ENCODE results near the gene SPART.
A peak's percentile ranks its signal among the peaks of the same experiment; 100 is the strongest.
"Not testable (repeated sequence)": the region's sequence is repeated elsewhere in the genome, so short reads cannot be mapped to it uniquely, and the experiment has no call there.

SPART gene

GRCh38 chr13:36302289-36302688, 43.9 kb downstream of the SPART start:
- POLR2A ChIA-PET: no interaction called here
- TF ChIP-seq, protein P1, sequence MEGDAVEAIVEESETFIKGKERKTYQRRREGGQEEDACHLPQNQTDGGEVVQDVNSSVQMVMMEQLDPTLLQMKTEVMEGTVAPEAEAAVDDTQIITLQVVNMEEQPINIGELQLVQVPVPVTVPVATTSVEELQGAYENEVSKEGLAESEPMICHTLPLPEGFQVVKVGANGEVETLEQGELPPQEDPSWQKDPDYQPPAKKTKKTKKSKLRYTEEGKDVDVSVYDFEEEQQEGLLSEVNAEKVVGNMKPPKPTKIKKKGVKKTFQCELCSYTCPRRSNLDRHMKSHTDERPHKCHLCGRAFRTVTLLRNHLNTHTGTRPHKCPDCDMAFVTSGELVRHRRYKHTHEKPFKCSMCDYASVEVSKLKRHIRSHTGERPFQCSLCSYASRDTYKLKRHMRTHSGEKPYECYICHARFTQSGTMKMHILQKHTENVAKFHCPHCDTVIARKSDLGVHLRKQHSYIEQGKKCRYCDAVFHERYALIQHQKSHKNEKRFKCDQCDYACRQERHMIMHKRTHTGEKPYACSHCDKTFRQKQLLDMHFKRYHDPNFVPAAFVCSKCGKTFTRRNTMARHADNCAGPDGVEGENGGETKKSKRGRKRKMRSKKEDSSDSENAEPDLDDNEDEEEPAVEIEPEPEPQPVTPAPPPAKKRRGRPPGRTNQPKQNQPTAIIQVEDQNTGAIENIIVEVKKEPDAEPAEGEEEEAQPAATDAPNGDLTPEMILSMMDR (IDR thresholded peaks at IDR 0.05; ENCODE audit: control extremely low read depth, extremely low read depth, low read depth, missing control alignments): no peak
- CTCF ChIA-PET: interaction anchor here (0.7 to 2.5 kb wide), 6 partner anchors 10 to 45 kb away, joined by 3 to 7 read pairs (median 4); no protein-coding TSS in a partner anchor
- DNase-seq (ENCODE audit: extremely low spot score): no peak

- CTCF ChIA-PET: interaction anchor here (1.0 to 1.7 kb wide), 3 partner anchors 8 to 17 kb away, joined by 3 to 7 read pairs (median 5); no protein-coding TSS in a partner anchor
- DNase-seq (ENCODE audit: extremely low spot score); POLR2A ChIA-PET: not testable (repeated sequence)
Observed at GRCh38 chr13:36299469-36299868, 46.7 kb downstream of the SPART start.

- ChIA-PET POLR2A (no interaction called here), CTCF (interaction anchor here (1.0 to 2.2 kb wide), 4 partner anchors 9 to 49 kb away, joined by 3 to 7 read pairs (median 5); no protein-coding TSS in a partner anchor)
- DNase-seq (ENCODE audit: extremely low spot score): no peak
- TF ChIP-seq, protein P1 (IDR thresholded peaks at IDR 0.05; ENCODE audit: control extremely low read depth, extremely low read depth, low read depth, missing control alignments): no peak
Observed at GRCh38 chr13:36298535-36299068, 47.6 kb downstream of the SPART start.

DNA sequence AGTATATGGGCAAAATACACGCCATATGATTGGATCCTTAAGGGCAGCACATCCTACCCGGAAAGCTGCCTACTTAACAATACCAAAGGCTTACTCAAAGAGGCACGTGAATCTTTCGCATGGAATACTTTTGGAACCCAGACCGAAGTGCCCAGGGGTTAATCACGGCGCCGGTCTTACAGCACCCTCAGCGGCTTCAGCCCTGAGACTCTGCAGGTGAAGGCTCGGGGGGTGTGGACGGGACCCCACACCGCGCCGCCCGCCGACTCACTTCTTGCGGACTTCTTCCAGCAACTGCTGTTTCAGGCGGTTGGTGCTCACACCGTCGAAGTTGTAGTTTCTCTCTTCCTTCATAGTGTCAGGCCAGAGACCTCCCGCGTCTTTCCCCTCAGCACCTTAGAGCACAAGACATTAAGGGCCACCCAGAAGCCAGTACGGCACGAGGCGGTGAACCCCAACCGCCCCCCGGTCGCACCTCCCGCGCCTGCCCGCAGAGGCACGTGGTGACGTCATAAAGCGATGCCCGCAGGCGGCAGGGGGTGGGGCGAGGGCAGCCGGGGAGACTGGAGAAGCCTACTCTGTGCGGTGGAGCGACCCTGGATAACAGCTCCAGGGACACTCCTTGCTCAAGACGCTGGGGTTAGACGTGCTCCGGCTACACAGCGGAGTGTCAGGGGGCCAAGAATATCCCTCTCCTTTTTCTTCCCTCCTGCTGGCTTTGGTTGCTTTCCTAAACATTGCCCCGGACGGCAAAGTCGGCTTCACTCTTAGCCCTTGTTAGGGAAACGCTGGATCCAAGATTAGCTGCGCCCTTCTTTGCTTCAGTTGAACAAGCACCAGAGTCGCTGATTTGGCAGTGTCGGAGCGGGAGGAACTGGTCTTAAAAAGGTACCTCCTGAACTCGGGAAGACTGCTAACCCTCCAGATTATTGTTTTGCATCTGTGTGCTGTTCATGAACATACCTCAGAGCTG, 48.5 kb downstream of the SPART start, which contains the start of gene CCDC169:
TSS of gene CCDC169 (minus strand) at position 449 of the 973 bp plus-strand sequence. CDS start at position 354, 95 bp downstream.
- ChIA-PET POLR2A (no interaction called here), CTCF (interaction anchor here (1.0 to 2.2 kb wide), 3 partner anchors 10 to 49 kb away, joined by 3 to 7 read pairs (median 7); no protein-coding TSS in a partner anchor)
- TF ChIP-seq, protein P1 (IDR thresholded peaks at IDR 0.05; ENCODE audit: control extremely low read depth, extremely low read depth, low read depth, missing control alignments): no peak
- DNase-seq (ENCODE audit: extremely low spot score): peak; percentile 32

DNA sequence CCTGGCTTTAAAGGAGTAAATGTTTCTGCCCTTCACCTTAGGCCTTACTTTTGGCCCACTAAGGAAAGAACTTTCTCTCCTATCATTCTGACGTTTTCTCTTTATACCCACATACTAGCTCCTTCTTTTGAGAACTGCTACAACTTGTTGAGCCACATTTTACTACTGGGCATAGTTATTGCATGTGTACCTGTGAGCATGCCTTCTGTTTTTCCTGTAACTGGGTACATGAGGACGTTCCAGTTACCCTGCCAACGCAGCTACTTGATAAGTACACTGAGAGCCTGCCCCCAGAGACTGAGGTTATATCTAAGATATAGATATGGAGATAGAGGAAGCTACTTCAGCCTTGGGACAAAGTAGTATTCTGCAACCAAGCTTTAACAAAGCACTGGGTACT, 52.1 kb downstream of the SPART start:
- no peak for DNase-seq (ENCODE audit: extremely low spot score)
- CTCF ChIA-PET: interaction anchor here (3.1 kb wide), 1 partner anchor 12 kb away, joined by 28 read pairs; no protein-coding TSS in a partner anchor
- POLR2A ChIA-PET: no interaction called here
- TF ChIP-seq, protein P1 (IDR thresholded peaks at IDR 0.05; ENCODE audit: control extremely low read depth, extremely low read depth, low read depth, missing control alignments): no peak

- ChIA-PET CTCF (interaction anchor here (3.1 kb wide), 1 partner anchor 11 kb away, joined by 28 read pairs; no protein-coding TSS in a partner anchor), POLR2A (no interaction called here)
Observed at GRCh38 chr13:36293497-36293896, 52.7 kb downstream of the SPART start.

More at GRCh38 chr13:36293497-36293896, 52.7 kb downstream of the SPART start:
- TF ChIP-seq, protein P1 (IDR thresholded peaks at IDR 0.05; ENCODE audit: control extremely low read depth, extremely low read depth, low read depth, missing control alignments): no peak
- DNase-seq (ENCODE audit: extremely low spot score): no peak

Measured in GM10248 (cell line).